KOPT-K1 (cell line): ENCODE results near the gene JAKMIP1.

Experiments
- H3K27ac ChIP-seq: fragments of 200-600 bp; sonication (generic); 2 replicates; pipeline ENCODE4 v1.5.1; 2016; ENCODE audit warnings: antibody characterized with exemption, mild to moderate bottlenecking, low read depth, low read length; ENCODE audit not compliant: poor library complexity, severe bottlenecking
- H3K36me3 ChIP-seq: fragments of 200-600 bp; sonication (generic); 2 replicates; pipeline ENCODE4 v1.5.1; 2017; ENCODE audit warnings: antibody characterized with exemption, mild to moderate bottlenecking, low read length, moderate library complexity; ENCODE audit not compliant: insufficient read depth
- H3K9me3 ChIP-seq: fragments of 200-600 bp; sonication (generic); 2 replicates; pipeline ENCODE4 v1.5.1; 2017; ENCODE audit warnings: antibody characterized with exemption, low read length, mild to moderate bottlenecking; ENCODE audit not compliant: insufficient read depth, poor library complexity, severe bottlenecking

Gene JAKMIP1

GRCh38 chr4:6063684-6064083, 136.7 kb downstream of the JAKMIP1 start:
- Histone ChIP-seq H3K9me3 (peaks cover 36% of the 10 kb centered on the region), H3K27ac (no peak overlapping the region)

GRCh38 chr4:6062133-6062532, 138.2 kb downstream of the JAKMIP1 start:
- Histone ChIP-seq H3K9me3 (peaks cover 48% of the 10 kb centered on the region), H3K27ac (no peak overlapping the region), H3K36me3 (peaks cover 99% of the 10 kb centered on the region)

More at GRCh38 chr4:6063684-6064083, 136.7 kb downstream of the JAKMIP1 start:
- H3K36me3 ChIP-seq, result peaks cover 94% of the 10 kb centered on the region

GRCh38 chr4:6059375-6059805, 141.0 kb downstream of the JAKMIP1 start:
- no peak overlapping the region for H3K27ac ChIP-seq
- H3K36me3 ChIP-seq, result peaks cover 100% of the 10 kb centered on the region
- peaks cover 48% of the 10 kb centered on the region for H3K9me3 ChIP-seq

GRCh38 chr4:6058531-6059374, 141.6 kb downstream of the JAKMIP1 start:
- peaks cover 48% of the 10 kb centered on the region for H3K9me3 ChIP-seq
- peaks cover 100% of the 10 kb centered on the region for H3K36me3 ChIP-seq
- no peak overlapping the region for H3K27ac ChIP-seq

GRCh38 chr4:6056976-6057766, 143.2 kb downstream of the JAKMIP1 start:
- H3K36me3 ChIP-seq, result peaks cover 100% of the 10 kb centered on the region
- H3K9me3 ChIP-seq, result peaks cover 48% of the 10 kb centered on the region
- no peak overlapping the region for H3K27ac ChIP-seq

- H3K9me3 ChIP-seq, result peaks cover 30% of the 10 kb centered on the region
- H3K36me3 ChIP-seq, result peaks cover 95% of the 10 kb centered on the region
- no peak overlapping the region for H3K27ac ChIP-seq
Observed at GRCh38 chr4:6055436-6055835, 144.9 kb downstream of the JAKMIP1 start.

GRCh38 chr4:6055030-6055429, 145.3 kb downstream of the JAKMIP1 start:
- Histone ChIP-seq H3K27ac (no peak overlapping the region), H3K36me3 (peaks cover 95% of the 10 kb centered on the region), H3K9me3 (peaks cover 26% of the 10 kb centered on the region)

- peaks cover 95% of the 10 kb centered on the region for H3K36me3 ChIP-seq
- H3K9me3 ChIP-seq, result peaks cover 19% of the 10 kb centered on the region
- no peak overlapping the region for H3K27ac ChIP-seq
Observed at GRCh38 chr4:6054162-6054922, 146.0 kb downstream of the JAKMIP1 start.

GRCh38 chr4:6052679-6053078, 147.7 kb downstream of the JAKMIP1 start:
- peaks cover 90% of the 10 kb centered on the region for H3K36me3 ChIP-seq

GRCh38 chr4:6050551-6050950, 149.8 kb downstream of the JAKMIP1 start:
- Histone ChIP-seq H3K36me3 (peaks cover 78% of the 10 kb centered on the region), H3K9me3 (no peaks in the 10 kb centered on the region), H3K27ac (no peak overlapping the region)

More at GRCh38 chr4:6052679-6053078, 147.7 kb downstream of the JAKMIP1 start:
- Histone ChIP-seq H3K27ac (no peak overlapping the region), H3K9me3 (peaks cover 3% of the 10 kb centered on the region)

GRCh38 chr4:6049985-6050384, 150.4 kb downstream of the JAKMIP1 start:
- no peak overlapping the region for H3K27ac ChIP-seq
- no peaks in the 10 kb centered on the region for H3K9me3 ChIP-seq
- H3K36me3 ChIP-seq, result peaks cover 72% of the 10 kb centered on the region

- H3K36me3 ChIP-seq, result peaks cover 65% of the 10 kb centered on the region
- no peaks in the 10 kb centered on the region for H3K9me3 ChIP-seq
- H3K27ac ChIP-seq, result no peak overlapping the region
Observed at GRCh38 chr4:6049278-6049677, 151.1 kb downstream of the JAKMIP1 start.

- no peaks in the 10 kb centered on the region for H3K9me3 ChIP-seq
- H3K36me3 ChIP-seq, result peaks cover 58% of the 10 kb centered on the region
- no peak overlapping the region for H3K27ac ChIP-seq
Observed at GRCh38 chr4:6048537-6048936, 151.8 kb downstream of the JAKMIP1 start.

GRCh38 chr4:6047130-6047673, 153.1 kb downstream of the JAKMIP1 start:
- Histone ChIP-seq H3K36me3 (peaks cover 45% of the 10 kb centered on the region), H3K9me3 (no peaks in the 10 kb centered on the region), H3K27ac (no peak overlapping the region)
